Transverse colon (tissue), 4 donors: ENCODE data around the gene MOB1B.
"Not testable (repeated sequence)": the region's sequence is repeated elsewhere in the genome, so short reads cannot be mapped to it uniquely, and the experiment has no call there.

Source experiments
- CTCF ChIP-seq, 5 experiments: fragments of 200-600 bp in 3 of 5; fragments of 450-650 bp in 2 of 5; sonication (generic) in 3 of 5; IDR thresholded peaks; 1 replicate in 2 of 5; 2 replicates in 3 of 5; pipeline ENCODE4 v1.5.1; 2016 to 2017; ENCODE audit warnings: antibody characterized with exemption in 5 of 5, inconsistent platforms in 3 of 5, mild to moderate bottlenecking in 2 of 5, moderate library complexity in 1 of 5
- POLR2A ChIP-seq: fragments of 450-650 bp; IDR thresholded peaks from one replicate; pipeline ENCODE4 v1.6.1; 2016; ENCODE audit warnings: antibody characterized with exemption, mild to moderate bottlenecking, moderate library complexity
- POLR2AphosphoS5 ChIP-seq, 3 donors: sonication (generic); formaldehyde crosslinking; IDR thresholded peaks; one replicate each; pipeline ENCODE4 v1.6.1; 2016; ENCODE audit warnings: antibody characterized with exemption in 3 of 3

DNA sequence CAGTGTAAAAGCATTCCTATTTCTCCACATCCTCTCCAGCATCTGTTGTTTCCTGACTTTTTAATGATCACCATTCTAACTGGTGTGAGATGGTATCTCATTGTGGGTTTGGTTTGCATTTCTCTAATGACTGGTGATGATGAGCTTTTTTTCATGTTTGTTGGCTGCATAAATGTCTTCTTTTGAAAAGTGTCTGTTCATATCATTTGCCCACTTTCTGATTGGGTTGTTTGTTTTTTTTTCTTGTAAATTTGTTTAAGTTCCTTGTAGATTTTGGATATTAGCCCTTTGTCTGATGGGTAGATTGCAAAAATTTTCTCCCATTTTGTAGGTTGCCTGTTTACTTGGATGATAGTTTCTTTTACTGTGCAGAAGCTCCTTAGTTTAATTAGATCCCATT lies 97.5 kb downstream of the MOB1B start:
- TF ChIP-seq CTCF (IDR thresholded peaks at IDR 0.05); POLR2A; POLR2AphosphoS5 (IDR thresholded peaks at IDR 0.05): not testable (repeated sequence)
